Stimulated activated CD4-positive, alpha-beta T cell treated with anti-CD3 and anti-CD28 coated beads, Interleukin-12 subunit alpha, Interleukin-12 subunit beta, amount 100 ng/mL, for 24 hours (primary cell): ENCODE results near the gene TOR4A.
"Not testable (repeated sequence)": the region's sequence is repeated elsewhere in the genome, so short reads cannot be mapped to it uniquely, and the experiment has no call there.

ENCODE experiments used
- DNase-seq, 2 experiments: peaks; one replicate each; pipeline ENCODE4 v3.0.0-alpha.2; 2020; ENCODE audit warnings: low read depth in 2 of 2

Gene TOR4A

GRCh38 chr9:137317718-137318511 is 40.4 kb downstream of the TOR4A start:
- no peak for DNase-seq

DNA sequence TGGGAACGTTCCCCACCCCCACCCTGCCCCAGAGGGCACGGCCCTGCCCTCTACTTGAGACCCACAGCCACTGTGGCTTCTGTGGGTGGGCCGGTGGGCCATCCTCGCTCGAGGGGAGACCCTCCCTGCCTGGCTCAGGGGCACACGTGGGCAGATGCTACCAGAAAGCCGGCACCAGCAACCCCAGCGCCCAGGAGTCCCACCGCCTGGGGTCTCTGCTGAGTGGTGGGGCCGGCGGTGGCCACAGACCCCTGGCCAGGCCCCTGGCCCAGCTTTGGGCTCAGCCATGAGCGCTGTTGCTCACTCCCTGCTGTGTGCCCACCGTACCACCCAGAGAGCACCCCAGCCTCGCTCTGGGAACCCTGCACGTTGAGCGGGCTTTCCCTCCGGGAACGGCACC is 41.1 kb downstream of the TOR4A start:
- DNase-seq = no peak

GRCh38 chr9:137319011-137319738 is 41.6 kb downstream of the TOR4A start:
- DNase-seq = no peak

DNA sequence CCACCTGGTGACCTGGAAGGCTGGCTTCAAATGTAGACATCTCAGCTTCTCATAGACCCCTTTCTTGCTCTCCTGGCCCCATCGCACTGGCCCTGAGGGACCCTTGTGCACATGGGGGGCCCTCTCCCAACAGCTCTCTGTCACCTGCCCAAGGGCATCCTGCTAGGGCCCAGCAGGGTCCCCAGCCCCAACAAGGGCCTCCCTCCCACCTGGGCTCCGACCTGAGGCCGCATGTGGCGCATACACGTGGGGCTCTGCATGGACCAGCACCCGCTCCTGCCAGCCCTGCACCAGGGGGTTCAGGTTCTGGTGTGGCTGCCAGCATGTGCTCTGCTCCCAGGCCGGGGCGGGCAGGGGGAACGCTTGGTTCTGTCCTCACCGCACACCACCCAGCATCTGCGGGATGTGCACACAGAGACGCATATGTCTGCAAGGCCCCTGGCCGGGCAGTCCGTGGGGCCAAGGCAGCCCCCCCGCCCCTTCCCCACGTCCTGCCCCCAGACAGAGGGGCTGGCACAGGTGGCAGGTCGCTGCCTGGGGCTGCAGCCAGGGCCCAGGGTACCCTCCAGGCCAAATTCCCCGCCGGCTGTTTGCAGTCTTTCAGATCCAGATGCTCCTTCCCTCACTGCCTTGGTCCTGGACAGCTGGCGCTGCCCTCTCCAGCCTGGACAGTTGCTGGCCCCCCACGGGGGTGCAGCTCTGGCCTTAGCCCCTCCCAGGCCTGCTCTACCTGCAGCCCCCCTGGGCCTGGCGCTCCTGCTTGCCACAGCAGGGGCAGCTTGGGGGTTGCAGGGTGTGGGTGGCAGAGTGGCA is 42.4 kb downstream of the TOR4A start:
- DNase-seq = no peak

DNA sequence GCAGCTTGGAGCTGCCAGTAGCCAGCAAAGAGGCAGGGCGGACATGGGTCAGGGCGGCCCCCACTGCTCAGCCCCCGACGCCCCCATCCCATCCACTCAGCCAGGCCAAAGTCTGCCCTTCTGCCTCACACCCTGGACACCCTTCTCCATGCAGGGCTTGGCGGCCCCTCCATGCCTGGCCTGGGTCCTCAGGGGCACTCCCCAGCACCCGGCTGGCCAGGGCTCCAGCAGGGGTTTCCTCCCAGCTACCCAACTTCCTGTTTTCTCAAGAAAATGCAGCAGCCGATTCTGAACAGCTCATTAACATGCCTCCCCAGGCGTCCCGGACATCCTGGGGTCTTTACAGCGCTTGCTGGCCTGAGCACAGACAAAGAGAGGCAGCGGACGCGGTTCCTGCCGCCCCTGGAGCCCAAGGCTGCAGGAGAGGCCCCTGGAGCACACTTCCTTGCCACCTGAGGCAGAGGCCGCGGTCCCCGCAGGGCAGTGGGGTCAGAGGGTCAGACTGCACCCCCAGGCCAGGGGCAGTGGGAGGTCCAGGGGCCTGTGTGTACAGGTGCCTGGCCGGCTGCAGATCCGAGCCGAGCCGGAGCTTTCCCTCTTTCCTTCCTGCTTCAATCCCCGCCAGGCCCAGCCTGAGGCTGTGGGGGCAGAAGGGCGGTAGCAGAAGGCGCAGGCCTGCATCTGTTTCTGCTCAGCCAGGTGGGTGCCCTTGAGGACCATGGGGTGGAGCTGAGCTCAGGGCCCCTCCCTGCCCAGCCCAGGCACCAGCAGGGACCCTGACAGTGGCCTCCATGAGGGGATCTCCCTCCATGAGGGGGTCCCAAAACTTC is 43.2 kb downstream of the TOR4A start:
- DNase-seq = no peak

DNA sequence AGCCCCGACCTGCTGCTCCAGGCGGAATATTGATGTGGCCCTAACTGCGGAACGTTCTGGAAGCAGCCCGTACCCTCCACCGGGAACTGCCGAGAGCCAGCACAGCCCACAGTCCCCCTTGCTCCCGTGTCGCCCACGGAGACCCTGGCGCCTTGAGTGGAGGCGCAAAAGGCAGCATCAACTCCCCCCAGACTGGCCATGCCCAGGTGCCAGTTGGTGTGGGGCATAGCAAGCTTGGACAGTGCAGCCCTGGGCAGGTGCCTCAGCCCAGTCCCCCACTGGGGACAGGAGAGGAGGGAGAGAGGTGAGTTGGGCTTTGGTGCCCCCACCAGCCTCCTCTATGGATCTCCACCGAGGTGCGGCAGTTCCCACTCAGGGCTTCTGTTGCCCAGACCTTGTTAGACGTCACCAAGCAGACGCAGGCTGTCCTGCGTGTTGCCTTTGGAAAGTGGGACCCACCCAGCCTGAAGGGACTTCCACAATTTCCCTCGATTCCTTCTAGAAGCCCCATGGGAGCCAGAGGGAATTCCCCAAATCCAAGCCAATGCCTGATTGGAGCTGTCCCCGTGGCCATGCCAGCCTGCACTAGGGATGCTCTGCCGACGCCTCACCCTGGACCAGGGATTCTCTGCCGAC is 44.3 kb downstream of the TOR4A start:
- DNase-seq = no peak

GRCh38 chr9:137323531-137324331 is 46.2 kb downstream of the TOR4A start:
- DNase-seq = no peak

DNA sequence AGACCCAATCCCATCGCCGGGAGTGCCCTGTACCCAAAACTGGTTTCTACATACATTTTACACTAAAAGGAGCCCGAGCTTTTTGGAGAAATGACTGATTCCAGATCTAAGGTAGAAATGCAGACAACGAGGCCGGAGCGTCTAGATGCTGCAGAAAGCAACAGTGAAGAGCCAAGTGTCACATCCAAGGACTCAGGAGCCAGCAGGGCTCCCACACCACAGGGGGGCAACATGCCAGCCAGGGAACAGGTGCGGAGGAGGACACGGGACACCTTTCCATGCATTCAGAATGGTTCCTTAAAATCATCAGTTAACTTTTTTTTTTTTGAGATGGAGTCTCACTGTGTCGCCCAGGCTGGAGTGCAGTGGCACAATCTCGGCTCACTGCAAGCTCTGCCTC is 47.6 kb downstream of the TOR4A start:
- DNase-seq = no peak

DNA sequence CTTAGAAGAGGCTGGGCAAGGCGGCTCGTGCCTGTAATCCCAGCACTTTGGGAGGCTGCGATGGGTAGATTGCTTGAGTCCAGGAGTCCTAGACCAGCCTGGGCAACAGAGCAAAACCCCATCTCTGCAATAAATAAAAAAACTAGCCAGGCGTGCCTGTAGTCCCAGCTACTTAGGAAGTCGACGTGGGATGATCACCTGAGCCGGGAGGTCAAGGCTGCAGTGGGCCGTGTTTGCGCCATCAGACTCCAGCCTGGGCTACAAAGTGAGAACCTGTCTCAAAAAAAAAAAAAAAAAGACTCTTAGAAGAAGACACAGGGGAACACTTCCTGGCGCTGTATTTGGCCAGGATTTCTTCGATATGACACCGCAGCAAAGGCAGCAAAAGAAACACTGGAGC is 48.3 kb downstream of the TOR4A start:
- no peak for DNase-seq

- DNase-seq = no peak
Observed at GRCh38 chr9:137326445-137327065, 49.0 kb downstream of the TOR4A start.

DNA sequence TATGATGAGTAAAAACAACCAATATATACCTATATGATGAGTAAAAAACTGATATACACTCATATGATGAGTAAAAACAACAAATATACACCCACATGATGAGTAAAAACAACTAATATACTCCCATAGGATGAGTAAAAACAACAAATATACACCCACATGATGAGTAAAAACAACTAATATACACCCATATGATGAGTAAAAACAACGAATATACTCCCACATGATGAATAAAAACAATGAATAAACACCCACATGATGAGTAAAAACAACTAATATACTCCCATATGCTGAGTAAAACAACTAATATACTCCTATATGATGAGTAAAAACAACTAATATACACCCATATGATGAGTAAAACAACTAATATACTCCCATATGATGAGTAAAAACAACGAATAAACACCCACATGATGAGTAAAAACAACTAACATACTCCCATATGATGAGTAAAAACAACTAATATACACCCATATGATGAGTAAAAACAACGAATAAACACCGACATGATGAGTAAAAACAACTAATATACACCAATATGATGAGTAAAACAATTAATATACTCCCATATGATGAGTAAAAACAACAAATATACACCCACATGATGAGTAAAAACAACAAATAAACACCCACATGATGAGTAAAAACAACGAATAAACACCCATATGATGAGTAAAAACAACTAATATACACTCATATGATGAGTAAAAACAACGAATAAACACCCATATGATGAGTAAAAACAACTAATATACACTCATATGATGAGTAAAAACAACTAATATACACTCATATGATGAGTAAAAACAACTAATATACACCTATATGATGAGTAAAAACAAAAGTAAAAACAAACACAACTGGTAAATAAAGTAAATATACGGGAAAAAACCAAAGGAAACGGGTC is 50.4 kb downstream of the TOR4A start:
- not testable (repeated sequence) for DNase-seq

- not testable (repeated sequence) for DNase-seq
Observed at GRCh38 chr9:137329590-137329989, 52.1 kb downstream of the TOR4A start.

- no peak for DNase-seq
Observed at GRCh38 chr9:137330689-137331088, 53.2 kb downstream of the TOR4A start.

- DNase-seq = no peak
Observed at GRCh38 chr9:137331929-137332328, 54.4 kb downstream of the TOR4A start.
